HG03039 (cell line): ENCODE data around the gene CCNQ.

ENCODE experiments used
- ATAC-seq: cut with Tn5 transposase; IDR thresholded peaks from one replicate; pipeline ENCODE4 v1.9.1; 2021; ENCODE audit warnings: mild to moderate bottlenecking, moderate library complexity; ENCODE audit not compliant: unreplicated experiment

The CCNQ gene

GRCh38 chrX:153598541-153599191 is at the start of gene CCNQ:
Gene CCNQ (minus strand): TSS chrX:153599139. CDS start chrX:153599073, 66 bp downstream.
- ATAC-seq, result peak; percentile 46

- ATAC-seq, result no peak
Observed at GRCh38 chrX:153647461-153648357, 48.8 kb upstream of the CCNQ start.

DNA sequence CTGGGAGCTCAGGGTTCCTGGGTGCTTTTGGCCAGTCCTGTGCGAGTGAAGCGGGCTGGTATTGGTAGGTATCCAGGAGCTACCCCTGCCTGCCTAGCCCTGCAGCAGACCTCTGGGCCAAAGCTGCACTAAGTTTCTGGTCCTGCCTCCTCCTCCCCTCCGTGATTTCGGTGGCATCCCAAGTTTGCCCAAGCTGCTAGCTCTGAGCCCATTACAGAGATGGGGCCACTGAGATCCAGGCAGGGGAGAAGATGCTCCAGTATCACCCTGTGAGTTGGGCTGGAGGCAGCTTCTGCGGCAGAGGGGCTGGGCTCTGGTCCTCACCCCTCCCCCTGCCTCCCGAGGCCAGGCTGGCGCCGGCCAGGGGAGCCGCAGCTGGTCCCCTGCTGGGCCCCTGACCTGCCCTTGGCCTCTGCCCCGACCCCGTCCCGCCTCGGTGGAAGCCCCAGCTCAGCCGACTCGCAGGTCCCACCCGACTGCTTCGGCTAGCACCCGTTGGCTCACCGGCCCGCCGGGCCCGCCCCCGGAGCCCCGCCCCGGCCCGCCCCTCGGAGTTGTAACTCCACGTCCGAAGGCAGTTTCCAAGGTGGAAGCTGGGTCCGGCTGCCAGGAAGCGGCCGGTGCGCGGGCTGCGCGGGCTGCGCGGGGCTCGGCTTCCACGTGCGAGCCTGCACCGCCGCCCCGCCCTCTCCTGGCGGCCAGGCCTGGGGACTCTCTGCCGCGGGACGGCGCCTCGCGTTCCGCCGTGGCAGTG is 47.9 kb upstream of the CCNQ start, which contains the start of gene DUSP9:
DUSP9 (plus strand) TSS at position 584 of the 754 bp plus-strand sequence. CDS start 751 bp downstream, outside the sequence.
- ATAC-seq, result no peak

DNA sequence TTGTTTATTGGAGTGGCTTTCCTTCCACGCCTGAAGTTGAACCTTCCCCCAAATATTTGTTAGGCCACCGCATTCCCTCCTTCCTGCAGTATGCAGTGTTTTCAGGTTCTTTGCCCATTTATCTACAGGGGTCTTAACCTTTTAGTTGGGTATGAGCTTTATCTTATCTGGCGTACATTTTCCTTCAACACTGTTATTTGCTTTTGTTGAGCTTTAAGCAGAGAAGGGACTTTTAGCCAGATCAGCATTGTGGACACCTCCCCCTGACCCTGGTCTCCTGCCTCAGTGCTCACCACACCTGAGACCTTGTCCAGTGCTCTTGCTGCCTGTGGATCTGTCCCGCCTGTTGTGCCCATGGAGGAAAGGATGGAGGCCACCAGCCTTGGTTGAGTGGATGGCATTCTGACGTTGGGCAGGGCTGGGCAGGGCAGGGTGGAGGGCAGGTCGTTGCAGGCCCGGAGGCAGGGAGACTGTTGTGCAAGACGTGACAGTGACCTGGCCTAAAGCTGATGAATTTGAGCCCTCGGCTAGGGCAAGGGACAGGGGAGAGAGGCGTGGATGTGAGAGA is 47.1 kb upstream of the CCNQ start:
- no peak for ATAC-seq

DNA sequence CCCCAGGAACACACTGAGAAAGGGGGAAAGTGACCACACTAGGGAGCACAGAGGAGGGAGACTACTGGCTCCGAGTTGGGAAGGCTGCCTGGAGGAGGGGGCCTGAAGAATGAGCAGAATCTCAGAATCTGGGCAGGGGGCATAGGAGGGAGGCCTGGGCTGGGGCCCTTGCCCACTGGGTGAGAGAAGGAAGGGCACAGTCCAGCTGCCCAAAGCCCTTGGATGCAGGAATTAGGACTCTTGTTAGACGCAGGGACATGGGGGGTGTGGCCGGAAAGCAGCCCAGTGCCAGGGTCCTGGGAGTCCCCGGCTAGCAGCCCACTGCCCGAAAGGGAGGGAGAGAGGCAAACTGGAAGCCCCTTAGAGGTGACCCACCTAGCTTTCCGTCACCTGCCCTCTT is 46.2 kb upstream of the CCNQ start:
- ATAC-seq, result no peak

DNA sequence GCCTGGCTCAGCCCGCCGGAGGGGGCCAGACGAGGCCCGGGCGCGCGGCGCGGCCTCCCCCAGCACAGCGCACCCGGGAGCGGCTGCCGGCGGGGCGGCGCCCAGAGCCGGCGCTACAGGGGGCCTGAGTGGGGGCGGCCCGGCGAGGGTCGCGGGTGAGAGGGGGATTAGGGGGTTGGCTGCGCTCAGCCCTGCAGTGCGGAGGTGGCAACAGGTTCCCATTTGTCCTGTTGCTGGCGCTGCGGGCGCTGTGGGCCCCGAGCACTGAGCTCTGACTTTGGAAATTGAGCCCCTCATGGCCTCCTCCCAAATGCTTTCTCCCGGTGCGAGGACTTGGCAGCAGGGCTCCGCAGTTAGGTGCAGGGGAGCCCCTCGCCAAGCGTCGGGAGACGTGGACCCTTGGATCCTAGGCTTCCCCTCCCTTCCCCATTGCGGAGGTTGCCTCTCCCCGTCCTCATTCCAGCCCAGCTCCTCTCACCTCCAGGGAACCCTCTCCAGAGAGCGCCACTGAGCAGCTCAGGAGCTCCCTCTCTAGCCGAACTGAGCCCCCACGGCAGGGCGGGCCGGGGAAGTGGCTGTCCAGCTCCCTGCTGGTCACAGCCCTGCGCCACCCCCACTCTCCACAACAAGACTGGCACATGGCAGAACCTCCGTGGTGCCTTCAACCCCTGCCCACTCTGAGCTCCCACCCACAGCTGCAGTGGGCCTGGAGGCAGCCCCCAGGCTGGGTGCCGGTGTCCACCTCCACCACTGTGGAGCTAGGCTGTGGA is 45.6 kb upstream of the CCNQ start:
- ATAC-seq, result no peak

DNA sequence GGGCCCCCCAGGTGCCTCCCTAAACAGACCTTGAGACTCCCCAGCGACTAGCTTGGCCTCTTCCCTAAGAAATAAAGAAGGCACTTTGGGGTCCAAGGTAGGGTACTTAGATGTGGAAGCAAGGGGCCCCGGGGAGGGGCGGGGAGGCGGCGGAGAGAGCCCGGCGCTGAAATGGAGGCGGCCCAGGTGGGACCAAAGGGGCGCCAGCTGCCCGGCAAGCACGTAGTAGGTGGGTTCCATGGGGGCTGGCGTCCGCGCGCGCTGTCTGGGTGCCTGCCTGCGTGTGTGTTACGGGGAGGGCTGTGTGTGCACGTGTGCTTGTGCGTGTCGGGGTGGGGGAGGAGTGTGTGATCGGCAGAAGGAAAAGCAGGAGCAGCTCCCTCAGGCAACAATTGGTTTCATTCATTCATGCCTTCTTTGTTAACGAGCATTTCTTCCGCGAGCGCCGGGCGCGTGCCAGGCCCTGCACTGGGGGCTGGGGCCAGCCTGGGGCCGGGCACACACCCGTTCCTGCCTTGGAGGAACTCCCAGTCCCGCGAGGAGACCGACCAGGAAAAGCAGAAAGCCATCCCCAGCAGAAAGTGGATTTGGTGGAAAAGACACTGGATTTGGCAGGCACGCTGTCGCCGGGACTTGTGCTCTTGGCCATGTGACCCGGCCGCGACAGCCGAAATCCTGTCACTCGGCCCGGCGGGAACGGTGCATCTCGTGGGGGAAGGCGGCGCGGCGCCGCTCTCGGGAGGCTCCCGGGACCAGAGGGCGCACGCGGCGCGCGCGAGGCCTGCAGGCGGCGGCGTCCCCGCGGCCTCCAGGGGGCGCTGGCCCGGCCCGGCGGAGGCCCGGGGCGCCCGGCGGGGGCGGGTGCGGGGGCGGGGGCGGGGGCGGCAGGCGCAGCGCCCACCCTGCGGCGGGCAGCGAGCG is 44.8 kb upstream of the CCNQ start:
- no peak for ATAC-seq

- ATAC-seq, result no peak
Observed at GRCh38 chrX:153642655-153643430, 43.9 kb upstream of the CCNQ start.

- no peak for ATAC-seq
Observed at GRCh38 chrX:153642051-153642654, 43.2 kb upstream of the CCNQ start.

- no peak for ATAC-seq
Observed at GRCh38 chrX:153641627-153642026, 42.7 kb upstream of the CCNQ start.

- no peak for ATAC-seq
Observed at GRCh38 chrX:153640736-153641575, 42.0 kb upstream of the CCNQ start.

GRCh38 chrX:153640045-153640686 is 41.2 kb upstream of the CCNQ start:
- ATAC-seq, result no peak

GRCh38 chrX:153639177-153640044 is 40.5 kb upstream of the CCNQ start:
- ATAC-seq, result no peak

DNA sequence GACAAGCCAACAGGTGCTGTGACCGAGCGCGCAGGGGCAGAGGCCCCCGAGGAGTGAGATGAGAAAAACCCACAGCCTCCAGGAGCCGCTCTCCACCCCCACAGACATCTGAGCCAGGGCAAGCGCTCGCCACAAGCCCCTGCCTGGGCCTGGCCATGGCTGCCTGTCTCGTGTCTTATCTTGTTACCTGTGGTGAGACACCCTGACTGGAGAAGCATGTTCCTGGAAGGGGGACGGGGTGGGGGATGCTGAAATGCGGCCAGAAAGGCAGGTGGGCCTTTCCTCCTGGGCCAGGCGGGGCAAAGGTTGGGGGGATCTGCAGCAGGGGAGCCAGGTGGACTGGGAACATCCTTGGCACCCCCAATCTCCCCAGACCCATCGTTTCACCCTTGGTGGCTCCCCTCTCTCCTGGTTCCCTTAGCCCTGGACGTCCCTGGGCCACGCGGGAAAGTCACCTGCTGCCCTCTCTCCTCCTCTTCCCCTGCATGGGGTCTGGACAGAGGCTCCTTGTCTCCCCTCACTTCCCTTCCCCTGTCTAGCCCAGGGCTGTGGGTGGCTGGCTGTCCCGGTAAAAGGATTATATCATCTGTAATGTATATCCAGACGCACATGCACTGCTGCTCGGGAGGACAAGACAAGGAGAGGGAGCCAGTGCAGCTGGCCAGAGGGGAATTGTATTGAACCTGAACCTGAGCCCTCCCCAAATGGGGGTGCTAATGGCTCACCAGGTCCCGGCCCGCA is 39.7 kb upstream of the CCNQ start:
- no peak for ATAC-seq

DNA sequence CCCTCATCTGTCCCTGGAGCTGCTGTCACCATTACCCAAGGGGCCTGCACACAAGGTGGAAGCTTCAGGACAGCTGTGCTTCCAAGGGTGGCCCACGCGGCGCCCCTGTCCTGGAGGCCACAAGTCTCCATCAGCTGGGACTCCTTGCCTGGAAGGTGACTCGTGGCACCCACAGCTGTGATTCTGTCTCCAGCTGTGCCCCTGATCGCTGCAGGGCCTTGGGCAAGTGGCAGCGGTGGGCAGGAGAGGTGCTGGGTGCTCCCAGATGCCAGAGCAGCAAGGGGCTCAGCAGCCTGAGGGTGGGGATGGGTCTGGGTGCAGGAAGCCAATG is 39.1 kb upstream of the CCNQ start:
- ATAC-seq, result no peak
